GM19351 (cell line): ENCODE results near the gene HELZ2.

Experiments used
- ATAC-seq: cut with Tn5 transposase; IDR thresholded peaks from one replicate; pipeline ENCODE4 v1.9.1; 2021; ENCODE audit warnings: mild to moderate bottlenecking, moderate library complexity; ENCODE audit not compliant: unreplicated experiment

The HELZ2 gene

GRCh38 chr20:63553933-63554290 lies 20.1 kb downstream of the HELZ2 start, which contains the start of gene FNDC11:
FNDC11 (plus strand) TSS chr20:63554159; CDS start chr20:63555664, 1,505 bp downstream.
- peak; percentile 37 for ATAC-seq

GRCh38 chr20:63553251-63553932 lies 20.6 kb downstream of the HELZ2 start:
- peak; percentile 40 for ATAC-seq

GRCh38 chr20:63552481-63553249 lies 21.4 kb downstream of the HELZ2 start:
- peak; percentile 38 for ATAC-seq

- no peak for ATAC-seq
Measured at GRCh38 chr20:63551068-63551467, 23.0 kb downstream of the HELZ2 start.

- ATAC-seq: no peak
Measured at GRCh38 chr20:63549679-63550282, 24.3 kb downstream of the HELZ2 start.

GRCh38 chr20:63549019-63549418 lies 25.0 kb downstream of the HELZ2 start:
- ATAC-seq: no peak

- no peak for ATAC-seq
Measured at GRCh38 chr20:63548542-63548941, 25.5 kb downstream of the HELZ2 start.

- ATAC-seq: no peak
Measured at GRCh38 chr20:63547725-63548480, 26.1 kb downstream of the HELZ2 start, which contains the start of gene SRMS. SRMS (minus strand) TSS chr20:63547749; CDS start chr20:63547463, 286 bp downstream.

GRCh38 chr20:63546956-63547724 lies 26.9 kb downstream of the HELZ2 start:
- no peak for ATAC-seq

GRCh38 chr20:63546256-63546955 lies 27.6 kb downstream of the HELZ2 start:
- no peak for ATAC-seq

- ATAC-seq: no peak
Measured at GRCh38 chr20:63545814-63546213, 28.2 kb downstream of the HELZ2 start.

GRCh38 chr20:63544958-63545516 lies 29.0 kb downstream of the HELZ2 start:
- no peak for ATAC-seq

- ATAC-seq: no peak
Measured at GRCh38 chr20:63544241-63544957, 29.6 kb downstream of the HELZ2 start.

- no peak for ATAC-seq
Measured at GRCh38 chr20:63543733-63544132, 30.3 kb downstream of the HELZ2 start.

GRCh38 chr20:63543131-63543530 lies 30.9 kb downstream of the HELZ2 start:
- ATAC-seq: no peak

GRCh38 chr20:63542696-63543095 lies 31.3 kb downstream of the HELZ2 start:
- ATAC-seq: no peak

GRCh38 chr20:63542031-63542559 lies 31.9 kb downstream of the HELZ2 start:
- ATAC-seq: no peak

GRCh38 chr20:63541371-63541770 lies 32.7 kb downstream of the HELZ2 start:
- ATAC-seq: no peak
